ENCODE results near the gene RPL28. TPM values are rescaled to one million over a fixed set of nuclear protein-coding genes. Genes with fewer than 3 reads are reported as not detected.
"Not testable (repeated sequence)": the region's sequence is repeated elsewhere in the genome, so short reads cannot be mapped to it uniquely, and the experiment has no call there.

Gene RPL28
- total and polyA plus RNA-seq, 2 of the 4 experiments (the other 2 are of a cell fraction): 386 to 1,693 TPM

GRCh38 chr19:55421281-55421680, 35.5 kb downstream of the RPL28 start:
- H3K4me3 ChIP-seq (ENCODE audit: insufficient read depth, low read depth, low read length); H2AFZ ChIP-seq (replicated peaks; ENCODE audit: low read length, poor library complexity); H2BK20ac ChIP-seq (ENCODE audit: low read depth, low read length); H2AK9ac ChIP-seq (replicated peaks; ENCODE audit: low read depth, low read length, poor library complexity); H2AK5ac ChIP-seq (ENCODE audit: low read depth, low read length); H3K4me1 ChIP-seq (ENCODE audit: control insufficient read depth, insufficient read depth, low read length); H3K14ac ChIP-seq (replicated peaks; ENCODE audit: low read depth, low read length); H3K79me1 ChIP-seq (ENCODE audit: low read depth in 1 of 2, low read length in 2 of 2); H3K56ac ChIP-seq (ENCODE audit: extremely low read depth, insufficient read depth, low read length); H4K5ac ChIP-seq (ENCODE audit: low read depth, low read length); ATAC-seq (ENCODE audit: low read depth); H3K9ac ChIP-seq (ENCODE audit: low read depth, low read length); DNase-seq; H3K27ac ChIP-seq (ENCODE audit: insufficient read depth, low read length); in situ Hi-C loops (cut with MboI; ENCODE audit: low sequenced_read_pairs); H3K36me3 ChIP-seq (ENCODE audit: control insufficient read depth, insufficient read depth, low read length); POLR2A ChIA-PET (ENCODE audit: unreplicated experiment); H2BK120ac ChIP-seq (ENCODE audit: low read depth, low read length); H4K91ac ChIP-seq (ENCODE audit: insufficient read depth, low read depth, low read length); H3K9me1 ChIP-seq (ENCODE audit: insufficient read depth, low read length); intact Hi-C loops (cut with micrococcal nuclease); H3K4ac ChIP-seq (ENCODE audit: low read depth, low read length); H2BK15ac ChIP-seq (ENCODE audit: low read depth, low read length); H2BK5ac ChIP-seq (ENCODE audit: low read depth, low read length, poor library complexity, severe bottlenecking); H4K20me1 ChIP-seq (ENCODE audit: insufficient read depth, low read length); H4K8ac ChIP-seq (ENCODE audit: low read depth in 2 of 2, low read length in 2 of 2); H3K18ac ChIP-seq (ENCODE audit: low read depth, low read length); H3K4me2 ChIP-seq (ENCODE audit: low read depth, low read length); dilution Hi-C loops (cut with HindIII; ENCODE audit: low sequenced_read_pairs, unreplicated experiment); BruUV-seq (replicated peaks); H3K9me3 ChIP-seq (ENCODE audit: control insufficient read depth, insufficient read depth, low read length); H3K23ac ChIP-seq (ENCODE audit: low read depth, low read length); CTCF ChIA-PET: not testable (repeated sequence)
- 33% methylated on average over 1 of the region's 4 CpGs; no CpG with 5 or more reads in 1 of the 2 experiments for WGBS, 2 experiments (ENCODE audit: extremely low coverage in 2 of 2, insufficient read length in 1 of 2)
- H3K27me3 ChIP-seq (ENCODE audit: control insufficient read depth, insufficient read depth, low read length): peaks cover 15% of the 10 kb centered on the region

All from IMR-90 (cell line).